Ovary (tissue), 3 donors: ENCODE data around the gene CRYBA1.

Source experiments
- CTCF ChIP-seq, 3 donors: fragments of 450-650 bp in 2 of 3; fragments of 200-600 bp in 1 of 3; IDR thresholded peaks; one replicate each; pipeline versions ENCODE4 v1.5.1 to v1.8.0; 2016 to 2022; ENCODE audit warnings: antibody characterized with exemption in 3 of 3, mild to moderate bottlenecking in 1 of 3
- POLR2A ChIP-seq: fragments of 450-650 bp; IDR thresholded peaks from one replicate; pipeline ENCODE4 v1.6.1; 2017; ENCODE audit warnings: antibody characterized with exemption, mild to moderate bottlenecking, moderate library complexity
- donor health status: DM: no; HTN: no; CAD: no.

- TF ChIP-seq POLR2A (no peak), CTCF (IDR thresholded peaks at IDR 0.05) (no peak)
Observed at GRCh38 chr17:29242790-29243189, 3.9 kb upstream of the CRYBA1 start.
